ENCODE results near the gene OR6A2. TPM values are rescaled to one million over a fixed set of nuclear protein-coding genes. Genes with fewer than 3 reads are reported as not detected.

The OR6A2 gene
- total and polyA plus RNA-seq, 2 of the 8 experiments (the other 6 are each of a cell fraction or from before 2014, with no cell fraction given) = 0.14 to 0.20 TPM

DNA sequence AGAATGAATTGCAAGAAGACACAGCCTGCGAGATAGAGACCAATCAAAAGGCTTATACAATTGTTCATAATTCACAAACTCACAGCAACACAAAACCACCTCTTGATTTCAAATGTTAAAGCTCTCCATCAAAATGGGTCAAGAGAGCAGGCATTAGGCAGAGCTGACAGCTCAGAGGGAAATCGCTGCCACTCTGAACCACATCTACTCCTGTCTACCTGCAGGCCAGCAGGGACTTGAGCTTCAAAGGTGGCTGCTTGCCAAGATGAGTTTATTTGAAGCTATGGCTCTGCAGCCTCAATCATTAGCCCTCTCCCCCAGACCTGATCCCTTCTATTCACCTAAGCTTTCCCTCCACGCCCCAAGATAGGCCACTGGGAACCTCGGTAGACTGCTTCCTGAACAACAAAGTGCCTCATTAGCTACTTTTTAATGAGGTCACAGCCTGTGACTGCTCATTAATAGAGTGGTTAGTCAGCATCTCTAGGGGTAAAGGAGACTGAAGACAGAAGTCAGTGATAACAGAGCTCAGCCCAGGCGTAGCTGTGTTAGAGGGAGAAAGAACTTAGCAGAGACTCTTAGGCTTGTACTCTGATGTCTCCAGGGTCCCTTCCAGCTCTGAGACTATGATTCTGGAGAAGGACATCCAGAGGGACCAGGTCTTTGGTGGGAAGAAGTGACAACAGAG lies 24.8 kb upstream of the OR6A2 start:
- no peak overlapping the region for H4K8ac ChIP-seq (ENCODE audit: extremely low read depth, insufficient read depth, low read length)
- TF ChIP-seq HDAC6 (IDR thresholded peaks at IDR 0.05; ENCODE audit: low read depth, low read length) (no peak), SAP30 (IDR thresholded peaks at IDR 0.05; ENCODE audit: insufficient read depth, insufficient replicate concordance, low read length) (no peak), NANOG (IDR thresholded peaks at IDR 0.05; ENCODE audit: insufficient read depth, low read depth, low read length, poor library complexity, severe bottlenecking) (no peak), BRCA1 (IDR thresholded peaks at IDR 0.05; ENCODE audit: low read depth, low read length) (no peak), CHD1 (IDR thresholded peaks at IDR 0.05; ENCODE audit: low read depth, low read length) (no peak), POLR2A (IDR thresholded peaks at IDR 0.05; ENCODE audit: control extremely low read depth in 1 of 2, low read depth in 2 of 2, low read length in 2 of 2) (no peak), RAD21 (IDR thresholded peaks at IDR 0.05 in 1 of 2, conservative IDR thresholded peaks at IDR 0.05 in 1 of 2; ENCODE audit: low read depth in 2 of 2, low read length in 2 of 2) (no peak), SP2 (IDR thresholded peaks at IDR 0.05; ENCODE audit: low read length) (no peak), SP1 (IDR thresholded peaks at IDR 0.05; ENCODE audit: low read depth, low read length) (no peak), EP300 (IDR thresholded peaks at IDR 0.05; ENCODE audit: borderline replicate concordance in 1 of 2, low read depth in 2 of 2, low read length in 2 of 2) (no peak), SIN3A (conservative IDR thresholded peaks at IDR 0.05 in 1 of 2, IDR thresholded peaks at IDR 0.05 in 1 of 2; ENCODE audit: low read depth in 1 of 2, low read length in 2 of 2) (no peak)
- TF ChIP-seq, protein P1, sequence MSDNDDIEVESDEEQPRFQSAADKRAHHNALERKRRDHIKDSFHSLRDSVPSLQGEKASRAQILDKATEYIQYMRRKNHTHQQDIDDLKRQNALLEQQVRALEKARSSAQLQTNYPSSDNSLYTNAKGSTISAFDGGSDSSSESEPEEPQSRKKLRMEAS (IDR thresholded peaks at IDR 0.05) = no peak

More for the DNA sequence above, 24.8 kb upstream of the OR6A2 start:
- no peak overlapping the region for H2AFZ ChIP-seq (ENCODE audit: low read length)
- no peaks in the 10 kb centered on the region for H3K36me3 ChIP-seq (ENCODE audit: control insufficient read depth in 2 of 4, insufficient read depth in 4 of 4, low read length in 3 of 4)
- no peak overlapping the region for H2BK12ac ChIP-seq (ENCODE audit: low read depth, low read length)
- no peak overlapping the region for H3K27ac ChIP-seq (ENCODE audit: low read depth, low read length)
- no peak overlapping the region for H3K56ac ChIP-seq (replicated peaks; ENCODE audit: insufficient read length, low read depth, low read length)
- H2BK15ac ChIP-seq (ENCODE audit: low read length) = no peak overlapping the region
- FAIRE-seq (no peak), DNase-seq (ENCODE audit: low read depth in 1 of 2, low spot score in 2 of 2) (no peak)
- CTCF ChIA-PET (ENCODE audit: partially characterized antibody) = interaction anchor here (0.7 to 4.5 kb wide), 9 partner anchors 10 to 532 kb away, joined by 3 to 24 read pairs (median 3); partner anchors contain the start of genes OR10A2 and ZNF215
- no peak overlapping the region for H4K5ac ChIP-seq (ENCODE audit: insufficient read length, low read depth, low read length)
- H3K79me2 ChIP-seq (ENCODE audit: control insufficient read depth in 1 of 2, insufficient read depth in 2 of 2, low read length in 2 of 2) = no peaks in the 10 kb centered on the region
- 92% methylated on average over 5 of the region's 5 CpGs; no CpG with 5 or more reads in 1 of the 2 experiments for WGBS, 2 experiments (ENCODE audit: extremely low coverage in 1 of 2, insufficient coverage in 1 of 2, insufficient read length in 1 of 2, insufficient replicate concordance in 2 of 2, low coverage in 1 of 2, low lambda C conversion rate in 2 of 2, missing lambda C conversion rate in 1 of 2)
- no peak overlapping the region for H3K14ac ChIP-seq (ENCODE audit: insufficient read length)
- no peak overlapping the region for H2BK5ac ChIP-seq (ENCODE audit: low read depth, low read length)
- no peak overlapping the region for H3K18ac ChIP-seq (ENCODE audit: extremely low read depth, low read length)
- no peaks in the 10 kb centered on the region for H4K20me1 ChIP-seq (replicated peaks in 1 of 2; ENCODE audit: control insufficient read depth in 1 of 2, insufficient read depth in 2 of 2, low read length in 2 of 2)
- H3K27me3 ChIP-seq (replicated peaks in 1 of 4; ENCODE audit: control insufficient read depth in 3 of 4, extremely low read depth in 1 of 4, insufficient read depth in 3 of 4, low read length in 3 of 4) = no peaks in the 10 kb centered on the region
- no peaks in the 10 kb centered on the region for H3K9me3 ChIP-seq (ENCODE audit: insufficient read depth in 2 of 2, low read depth in 1 of 2, low read length in 1 of 2)
- H2BK120ac ChIP-seq (replicated peaks; ENCODE audit: low read depth, low read length) = no peak overlapping the region
- H3K9ac ChIP-seq (replicated peaks in 1 of 4; ENCODE audit: extremely low read depth in 1 of 4, low read depth in 3 of 4, low read length in 3 of 4) = no peak overlapping the region
- H3K23me2 ChIP-seq (ENCODE audit: low read depth, low read length) = no peaks in the 10 kb centered on the region
- no peak overlapping the region for H4K91ac ChIP-seq (replicated peaks; ENCODE audit: insufficient read length, low read length)
- H2BK20ac ChIP-seq (ENCODE audit: low read length) = no peak overlapping the region
- H3K4me1 ChIP-seq (replicated peaks in 1 of 4; ENCODE audit: control insufficient read depth in 3 of 4, insufficient read depth in 4 of 4, low read length in 3 of 4) = no peaks in the 10 kb centered on the region
- POLR2A ChIA-PET (ENCODE audit: partially characterized antibody) = no interaction called here
- H3K4ac ChIP-seq (replicated peaks; ENCODE audit: insufficient read length, low read depth, low read length) = no peak overlapping the region
- H3K4me3 ChIP-seq (ENCODE audit: extremely low read depth in 1 of 4, insufficient read depth in 2 of 4, low read depth in 3 of 4, low read length in 4 of 4) = no peak overlapping the region
- H3K23ac ChIP-seq (ENCODE audit: insufficient read length) = no peak overlapping the region
- H3K79me1 ChIP-seq (ENCODE audit: low read depth, low read length) = no peaks in the 10 kb centered on the region
- no peak overlapping the region for H3K4me2 ChIP-seq (ENCODE audit: insufficient read depth in 1 of 2, low read depth in 2 of 2, low read length in 2 of 2)
- H2AK5ac ChIP-seq (ENCODE audit: low read depth, low read length) = no peak overlapping the region

All from H1 (cell line).